GM23338 (cell line): Measurements from ENCODE around the gene CFAP70. TPM values are rescaled to one million over a fixed set of nuclear protein-coding genes. Genes with fewer than 3 reads are reported as not detected.

ENCODE experiments used
- ATAC-seq: fragments of 200-7000 bp; cut with Tn5 transposase; 3 replicates; pipeline ENCODE4 v1.9.1; 2020
- DNase-seq: peaks from one replicate; pipeline ENCODE4 v3.0.0-alpha.2; 2015; ENCODE audit warnings: low spot score
- H2AFZ ChIP-seq: fragments of 200-600 bp; sonication (generic); 2 replicates; pipeline ENCODE4 v1.8.0; 2016; ENCODE audit warnings: antibody characterized with exemption, mild to moderate bottlenecking, moderate library complexity
- H3F3A ChIP-seq: fragments of 200-600 bp; sonication (generic); replicated peaks from 2 replicates; pipeline ENCODE4 v1.8.0; 2017; ENCODE audit warnings: antibody characterized with exemption, mixed run types, low read depth
- H3K27ac ChIP-seq: fragments of 200-600 bp; sonication (generic); 2 replicates; pipeline ENCODE4 v1.6.1; 2016; ENCODE audit warnings: low read depth
- H3K27me3 ChIP-seq: fragments of 200-600 bp; sonication (generic); 2 replicates; pipeline ENCODE4 v1.8.0; 2016; ENCODE audit warnings: mild to moderate bottlenecking, mixed run types, moderate library complexity; ENCODE audit not compliant: insufficient read depth
- H3K36me3 ChIP-seq: fragments of 200-600 bp; sonication (generic); 2 replicates; pipeline ENCODE4 v1.8.0; 2016; ENCODE audit warnings: mild to moderate bottlenecking; ENCODE audit not compliant: insufficient read depth
- H3K4me1 ChIP-seq: fragments of 200-600 bp; sonication (generic); 2 replicates; pipeline ENCODE4 v1.8.0; 2016; ENCODE audit warnings: mild to moderate bottlenecking, moderate library complexity; ENCODE audit not compliant: insufficient read depth
- H3K4me2 ChIP-seq: fragments of 200-600 bp; sonication (generic); 2 replicates; pipeline ENCODE4 v1.7.1; 2017; ENCODE audit warnings: mixed run types
- H3K4me3 ChIP-seq: fragments of 200-600 bp; sonication (generic); 2 replicates; pipeline ENCODE4 v1.6.1; 2016; ENCODE audit warnings: mixed run types
- H3K79me2 ChIP-seq: fragments of 200-600 bp; sonication (generic); replicated peaks from 2 replicates; pipeline ENCODE4 v1.8.0; 2017; ENCODE audit warnings: mild to moderate bottlenecking; ENCODE audit not compliant: insufficient read depth
- H3K9me2 ChIP-seq: fragments of 200-600 bp; sonication (generic); 2 replicates; pipeline ENCODE4 v1.8.0; 2017; ENCODE audit not compliant: insufficient read depth
- H4K20me1 ChIP-seq: fragments of 200-600 bp; sonication (generic); replicated peaks from 2 replicates; pipeline ENCODE4 v1.8.0; 2017; ENCODE audit warnings: mild to moderate bottlenecking; ENCODE audit not compliant: insufficient read depth
- H3K27ac Mint-ChIP-seq: 2 replicates; pipeline ENCODE4 v1.8.0; 2020; ENCODE audit warnings: inconsistent platforms, mild to moderate bottlenecking, moderate library complexity, mixed read lengths
- H3K27me3 Mint-ChIP-seq: 3 replicates; pipeline ENCODE4 v1.8.0; 2022; ENCODE audit warnings: low read depth, mild to moderate bottlenecking, moderate library complexity, mixed read lengths, inconsistent platforms; ENCODE audit not compliant: insufficient read depth, poor library complexity
- H3K36me3 Mint-ChIP-seq: 3 replicates; pipeline ENCODE4 v1.8.0; 2021; ENCODE audit warnings: low read depth, mild to moderate bottlenecking, inconsistent platforms, moderate library complexity, mixed read lengths
- H3K4me1 Mint-ChIP-seq: 3 replicates; pipeline ENCODE4 v1.8.0; 2020; ENCODE audit warnings: mild to moderate bottlenecking, inconsistent platforms, mixed read lengths
- H3K4me3 Mint-ChIP-seq: 3 replicates; pipeline ENCODE4 v1.8.0; 2021; ENCODE audit warnings: moderate library complexity, mild to moderate bottlenecking, inconsistent platforms, mixed read lengths
- H3K9me3 Mint-ChIP-seq: 3 replicates; pipeline ENCODE4 v1.8.0; 2020; ENCODE audit warnings: moderate library complexity, mild to moderate bottlenecking, inconsistent platforms, mixed read lengths
- CREB1 ChIP-seq: fragments of 250-450 bp; sonication (Bioruptor Pico); IDR thresholded peaks from 2 replicates; pipeline ENCODE4 v1.5.0; 2020; ENCODE audit warnings: low read depth, mild to moderate bottlenecking, moderate library complexity
- CTCF ChIP-seq, 2 experiments: fragments of 200-600 bp in 1 of 2; sonication (generic) in 1 of 2; conservative IDR thresholded peaks; 2 replicates each; pipeline versions ENCODE4 v1.5.1 to v1.6.1; 2016 to 2017; ENCODE audit warnings: antibody characterized with exemption in 2 of 2, low read depth in 2 of 2, mild to moderate bottlenecking in 2 of 2, moderate library complexity in 1 of 2
- ETS1 ChIP-seq: IDR thresholded peaks from 2 replicates; pipeline ENCODE4 v1.6.1; 2016; ENCODE audit warnings: antibody characterized with exemption
- EZH2 ChIP-seq: fragments of 200-600 bp; sonication (generic); IDR thresholded peaks from one replicate; pipeline ENCODE4 v1.8.0; 2017; ENCODE audit warnings: antibody characterized with exemption, mild to moderate bottlenecking, low read depth; ENCODE audit not compliant: unreplicated experiment
- EZH2phosphoT487 ChIP-seq: fragments of 200-600 bp; sonication (generic); IDR thresholded peaks from one replicate; pipeline ENCODE4 v1.8.1; 2018; ENCODE audit warnings: antibody characterized with exemption; ENCODE audit not compliant: unreplicated experiment
- JUNB ChIP-seq: IDR thresholded peaks from one replicate; pipeline ENCODE4 v1.6.1; 2016; ENCODE audit warnings: antibody characterized with exemption; ENCODE audit not compliant: unreplicated experiment
- POLR2AphosphoS5 ChIP-seq: IDR thresholded peaks from 2 replicates; pipeline ENCODE4 v1.6.1; 2016; ENCODE audit warnings: antibody characterized with exemption, low read depth
- REST ChIP-seq: IDR thresholded peaks from one replicate; pipeline ENCODE4 v1.6.1; 2018; ENCODE audit warnings: antibody characterized with exemption; ENCODE audit not compliant: unreplicated experiment
- STAT1 ChIP-seq: IDR thresholded peaks from one replicate; pipeline ENCODE4 v1.6.1; 2016; ENCODE audit warnings: antibody characterized with exemption; ENCODE audit not compliant: unreplicated experiment
- ZNF114 ChIP-seq: fragments of 250-450 bp; sonication (Bioruptor Pico); IDR thresholded peaks from 2 replicates; pipeline ENCODE4 v1.5.0; 2020; ENCODE audit warnings: mild to moderate bottlenecking, moderate library complexity
- ZNF331 ChIP-seq: fragments of 250-450 bp; sonication (Bioruptor Pico); IDR thresholded peaks from 2 replicates; pipeline ENCODE4 v1.5.0; 2020; ENCODE audit warnings: low read depth, mild to moderate bottlenecking, moderate library complexity
- ZNF462 ChIP-seq: fragments of 250-450 bp; sonication (Bioruptor Pico); IDR thresholded peaks from 2 replicates; pipeline ENCODE4 v1.5.0; 2020; ENCODE audit warnings: mild to moderate bottlenecking, moderate library complexity
- polyA plus RNA-seq: library from polyadenylated mRNA; unstranded; fragments of >200 nt; fragmentation: Nextera tagmentation; extraction: Ambion mirVana; gene quantifications from 2 replicates; pipeline ENCODE4 v1.2.1, GENCODE V29; 2016
- total RNA-seq: library from RNA; depleted of rRNA; stranded (reverse); fragments of >200 nt; shearing (Covaris generic); gene quantifications from 2 replicates; pipeline ENCODE4 v1.2.3, GENCODE V29; 2014

CFAP70 gene
- total and polyA plus RNA-seq, 2 experiments from 2014 or later: 0.17 to 0.24 TPM

GRCh38 chr10:73406846-73407245 lies 48.2 kb upstream of the CFAP70 start:
- Histone ChIP-seq H4K20me1 (no peaks in the 10 kb centered on the region; the same call in none of the 2 replicates), H3K4me2 (no peak overlapping the region), H3K27me3 (no peaks in the 10 kb centered on the region), H3K9me2 (peaks cover 3% of the 10 kb centered on the region; the same call in 1 of the 2 replicates), H3K4me3 (no peak overlapping the region), H3K36me3 (no peaks in the 10 kb centered on the region), H3K79me2 (peaks cover 98% of the 10 kb centered on the region), H3K27ac (no peak overlapping the region), H2AFZ (no peak overlapping the region), H3K4me1 (peaks cover 10% of the 10 kb centered on the region; the same call in 1 of the 2 replicates), H3F3A (no peaks in the 10 kb centered on the region)
- TF ChIP-seq ZNF462: no peak
- TF ChIP-seq ETS1: no peak
- no peak for TF ChIP-seq EZH2
- TF ChIP-seq JUNB: no peak
- no peak for TF ChIP-seq ZNF331 (CRISPR knock-in tag)
- TF ChIP-seq POLR2AphosphoS5: no peak
- TF ChIP-seq CREB1 (CRISPR knock-in tag): no peak
- TF ChIP-seq CTCF (conservative IDR thresholded peaks at IDR 0.05; ENCODE audit: low read depth in 2 of 2): no peak
- TF ChIP-seq STAT1: no peak
- no peak for TF ChIP-seq EZH2phosphoT487
- no peak for TF ChIP-seq REST
- no peak for TF ChIP-seq ZNF114 (CRISPR knock-in tag)
- H3K4me3 Mint-ChIP-seq: no peak overlapping the region
- DNase-seq: no peak
- ATAC-seq: no peak
- no peaks in the 10 kb centered on the region for H3K9me3 Mint-ChIP-seq
- H3K27ac Mint-ChIP-seq: no peak overlapping the region
- peaks cover 12% of the 10 kb centered on the region; the same call in 2 of the 3 replicates for H3K4me1 Mint-ChIP-seq
- H3K27me3 Mint-ChIP-seq: peaks cover 5% of the 10 kb centered on the region
- peaks cover 9% of the 10 kb centered on the region; the same call in 2 of the 3 replicates for H3K36me3 Mint-ChIP-seq
